GM18517 (cell line): ENCODE data around the gene TUBA1C.

Source experiments
- ATAC-seq: cut with Tn5 transposase; IDR thresholded peaks from one replicate; pipeline ENCODE4 v1.9.1; 2021; ENCODE audit warnings: mild to moderate bottlenecking, moderate library complexity; ENCODE audit not compliant: unreplicated experiment

TUBA1C gene

GRCh38 chr12:49264873-49265792 is at the start of gene TUBA1C:
Gene TUBA1C, plus strand, starts transcription at chr12:49265082. Its CDS starts 100 bp downstream, at chr12:49265182.
- ATAC-seq, result peak; percentile 72

GRCh38 chr12:49219417-49220026 is 45.4 kb upstream of the TUBA1C start:
- ATAC-seq, result no peak

GRCh38 chr12:49220972-49221371 is 43.9 kb upstream of the TUBA1C start:
- ATAC-seq, result no peak

- ATAC-seq, result no peak
Observed at GRCh38 chr12:49223122-49223521, 41.8 kb upstream of the TUBA1C start.

GRCh38 chr12:49223590-49224369 is 41.1 kb upstream of the TUBA1C start:
- ATAC-seq, result no peak

GRCh38 chr12:49225576-49226166 is 39.2 kb upstream of the TUBA1C start:
- no peak for ATAC-seq

GRCh38 chr12:49227713-49228112 is 37.2 kb upstream of the TUBA1C start:
- no peak for ATAC-seq

GRCh38 chr12:49228653-49229052 is 36.2 kb upstream of the TUBA1C start:
- ATAC-seq, result no peak

- no peak for ATAC-seq
Observed at GRCh38 chr12:49230176-49230804, 34.6 kb upstream of the TUBA1C start.

- ATAC-seq, result no peak
Observed at GRCh38 chr12:49230805-49231194, 34.1 kb upstream of the TUBA1C start.

- no peak for ATAC-seq
Observed at GRCh38 chr12:49231878-49232655, 32.8 kb upstream of the TUBA1C start.

GRCh38 chr12:49232940-49233841 is 31.7 kb upstream of the TUBA1C start:
- ATAC-seq, result no peak

GRCh38 chr12:49233842-49234526 is 30.9 kb upstream of the TUBA1C start:
- ATAC-seq, result no peak

- ATAC-seq, result no peak
Observed at GRCh38 chr12:49236423-49236822, 28.5 kb upstream of the TUBA1C start.

- ATAC-seq, result no peak
Observed at GRCh38 chr12:49243631-49244030, 21.3 kb upstream of the TUBA1C start.

- no peak for ATAC-seq
Observed at GRCh38 chr12:49244176-49244575, 20.7 kb upstream of the TUBA1C start.

GRCh38 chr12:49251357-49251756 is 13.5 kb upstream of the TUBA1C start:
- ATAC-seq, result no peak

GRCh38 chr12:49253033-49253623 is 11.8 kb upstream of the TUBA1C start:
- no peak for ATAC-seq
